Retina (tissue), 1 donor: ENCODE data around the gene APOL5.
"Not testable (repeated sequence)": the region's sequence is repeated elsewhere in the genome, so short reads cannot be mapped to it uniquely, and the experiment has no call there.

Experiments
- DNase-seq: peaks from one replicate; pipeline ENCODE4 v3.0.0-alpha.2; 2016

APOL5 gene

GRCh38 chr22:35717572-35717971, at the start of gene APOL5:
Gene APOL5, plus strand, starts transcription at chr22:35717872. Its CDS starts 0 bp downstream, at chr22:35717872.
- DNase-seq = no peak

GRCh38 chr22:35674335-35674734, 43.3 kb upstream of the APOL5 start:
- no peak for DNase-seq

- not testable (repeated sequence) for DNase-seq
Measured at GRCh38 chr22:35676065-35676464, 41.6 kb upstream of the APOL5 start.

- DNase-seq = no peak
Measured at GRCh38 chr22:35677460-35678187, 40.0 kb upstream of the APOL5 start.

GRCh38 chr22:35678836-35679235, 38.8 kb upstream of the APOL5 start:
- no peak for DNase-seq

- DNase-seq = not testable (repeated sequence)
Measured at GRCh38 chr22:35679492-35679891, 38.2 kb upstream of the APOL5 start.

- no peak for DNase-seq
Measured at GRCh38 chr22:35681454-35682052, 36.1 kb upstream of the APOL5 start.

- no peak for DNase-seq
Measured at GRCh38 chr22:35683560-35683959, 34.1 kb upstream of the APOL5 start.

GRCh38 chr22:35684270-35684700, 33.4 kb upstream of the APOL5 start:
- no peak for DNase-seq

- DNase-seq = no peak
Measured at GRCh38 chr22:35684732-35685131, 32.9 kb upstream of the APOL5 start.

- DNase-seq = no peak
Measured at GRCh38 chr22:35685731-35686130, 31.9 kb upstream of the APOL5 start.

- DNase-seq = no peak
Measured at GRCh38 chr22:35686298-35686697, 31.4 kb upstream of the APOL5 start.

- no peak for DNase-seq
Measured at GRCh38 chr22:35687461-35687860, 30.2 kb upstream of the APOL5 start.

- no peak for DNase-seq
Measured at GRCh38 chr22:35688913-35689675, 28.6 kb upstream of the APOL5 start.

GRCh38 chr22:35690001-35690400, 27.7 kb upstream of the APOL5 start:
- no peak for DNase-seq

GRCh38 chr22:35695202-35695601, 22.5 kb upstream of the APOL5 start:
- no peak for DNase-seq

GRCh38 chr22:35697142-35697541, 20.5 kb upstream of the APOL5 start:
- DNase-seq = no peak

GRCh38 chr22:35699852-35700251, 17.8 kb upstream of the APOL5 start:
- DNase-seq = not testable (repeated sequence)

- no peak for DNase-seq
Measured at GRCh38 chr22:35703861-35704584, 13.6 kb upstream of the APOL5 start.

GRCh38 chr22:35705141-35705540, 12.5 kb upstream of the APOL5 start:
- DNase-seq = no peak

- no peak for DNase-seq
Measured at GRCh38 chr22:35708453-35708852, 9.2 kb upstream of the APOL5 start.

- DNase-seq = no peak
Measured at GRCh38 chr22:35708917-35709316, 8.8 kb upstream of the APOL5 start.

- no peak for DNase-seq
Measured at GRCh38 chr22:35711336-35711735, 6.3 kb upstream of the APOL5 start.
